Gastrocnemius medialis (tissue), 4 donors: ENCODE results near the gene PRKCA.

Source experiments
- CTCF ChIP-seq, 5 experiments: fragments of 450-650 bp in 3 of 5; fragments of 200-600 bp in 2 of 5; sonication (generic) in 2 of 5; IDR thresholded peaks in 4 of 5; conservative IDR thresholded peaks in 1 of 5; 1 replicate in 4 of 5; 2 replicates in 1 of 5; pipeline ENCODE4 v1.5.1; 2016 to 2019; ENCODE audit warnings: antibody characterized with exemption in 5 of 5, mild to moderate bottlenecking in 3 of 5, moderate library complexity in 3 of 5
- POLR2A ChIP-seq, 2 donors: fragments of 450-650 bp; IDR thresholded peaks; one replicate each; pipeline ENCODE4 v1.6.1; 2017; ENCODE audit warnings: antibody characterized with exemption in 2 of 2, mild to moderate bottlenecking in 2 of 2, moderate library complexity in 2 of 2

- no peak for TF ChIP-seq POLR2A (IDR thresholded peaks at IDR 0.05)
- no peak for TF ChIP-seq CTCF (IDR thresholded peaks at IDR 0.05 in 4 of 5, conservative IDR thresholded peaks at IDR 0.05 in 1 of 5)
Measured at GRCh38 chr17:66495035-66495434, 192.6 kb downstream of the PRKCA start.
